H1 (cell line): ENCODE data around the gene SETDB2.

Experiments used
- CBX8 ChIP-seq: fragments of 300-800, 300-1000 bp; sonication (generic); IDR thresholded peaks from 2 replicates; pipeline ENCODE4 v1.7.1; 2016; ENCODE audit warnings: low read depth, low read length, borderline replicate concordance
- CHD1 ChIP-seq: IDR thresholded peaks from 2 replicates; pipeline ENCODE4 v1.6.1; 2012; ENCODE audit warnings: low read depth, low read length, improper control_type of control experiment
- POLR2AphosphoS5 ChIP-seq: IDR thresholded peaks from 2 replicates; pipeline ENCODE4 v1.6.1; 2011; ENCODE audit warnings: low read depth, low read length
- SIN3A ChIP-seq, 2 experiments: IDR thresholded peaks in 1 of 2; conservative IDR thresholded peaks in 1 of 2; 2 replicates each; pipeline ENCODE4 v1.6.1; 2011 to 2012; ENCODE audit warnings: low read length in 2 of 2, improper control_type of control experiment in 1 of 2, low read depth in 1 of 2, mild to moderate bottlenecking in 1 of 2
- TAF1 ChIP-seq: IDR thresholded peaks from 2 replicates; pipeline ENCODE4 v1.6.1; 2011; ENCODE audit warnings: mild to moderate bottlenecking, low read depth, low read length
- TAF7 ChIP-seq: optimal IDR thresholded peaks from 2 replicates; pipeline ENCODE3; 2011; ENCODE audit warnings: low read depth, mild to moderate bottlenecking, inconsistent platforms, low read length, moderate library complexity, borderline replicate concordance
- ZNF274 ChIP-seq: IDR thresholded peaks from 2 replicates; pipeline ENCODE4 v1.7.0; 2012; ENCODE audit warnings: low read length, borderline replicate concordance; ENCODE audit errors: extremely low read depth
- TF ChIP-seq, protein P1 (sequence below), 3 experiments: IDR thresholded peaks; 1 replicate in 2 of 3; 2 replicates in 1 of 3; pipeline versions ENCODE4 v1.5.1 to v1.6.1; 2011; ENCODE audit warnings: low read length in 3 of 3, mild to moderate bottlenecking in 3 of 3, inconsistent platforms in 2 of 3, low read depth in 1 of 3, moderate library complexity in 1 of 3; ENCODE audit not compliant: insufficient read depth in 1 of 3; ENCODE audit errors: control extremely low read depth in 1 of 3

GRCh38 chr13:49457221-49457620 is 13.1 kb downstream of the SETDB2 start:
- TF ChIP-seq ZNF274 (no peak), CBX8 (no peak), SIN3A (conservative IDR thresholded peaks at IDR 0.05 in 1 of 2, IDR thresholded peaks at IDR 0.05 in 1 of 2; ENCODE audit: low read depth in 1 of 2, low read length in 2 of 2) (no peak), TAF1 (no peak), POLR2AphosphoS5 (no peak), CHD1 (no peak), TAF7 (no peak)
- TF ChIP-seq, protein P1, sequence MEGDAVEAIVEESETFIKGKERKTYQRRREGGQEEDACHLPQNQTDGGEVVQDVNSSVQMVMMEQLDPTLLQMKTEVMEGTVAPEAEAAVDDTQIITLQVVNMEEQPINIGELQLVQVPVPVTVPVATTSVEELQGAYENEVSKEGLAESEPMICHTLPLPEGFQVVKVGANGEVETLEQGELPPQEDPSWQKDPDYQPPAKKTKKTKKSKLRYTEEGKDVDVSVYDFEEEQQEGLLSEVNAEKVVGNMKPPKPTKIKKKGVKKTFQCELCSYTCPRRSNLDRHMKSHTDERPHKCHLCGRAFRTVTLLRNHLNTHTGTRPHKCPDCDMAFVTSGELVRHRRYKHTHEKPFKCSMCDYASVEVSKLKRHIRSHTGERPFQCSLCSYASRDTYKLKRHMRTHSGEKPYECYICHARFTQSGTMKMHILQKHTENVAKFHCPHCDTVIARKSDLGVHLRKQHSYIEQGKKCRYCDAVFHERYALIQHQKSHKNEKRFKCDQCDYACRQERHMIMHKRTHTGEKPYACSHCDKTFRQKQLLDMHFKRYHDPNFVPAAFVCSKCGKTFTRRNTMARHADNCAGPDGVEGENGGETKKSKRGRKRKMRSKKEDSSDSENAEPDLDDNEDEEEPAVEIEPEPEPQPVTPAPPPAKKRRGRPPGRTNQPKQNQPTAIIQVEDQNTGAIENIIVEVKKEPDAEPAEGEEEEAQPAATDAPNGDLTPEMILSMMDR (IDR thresholded peaks at IDR 0.05; ENCODE audit: control extremely low read depth in 1 of 3, insufficient read depth in 1 of 3, low read depth in 1 of 3, low read length in 3 of 3) = no peak
